B cell (primary cell): ENCODE measurements around the gene LIPI. TPM values are rescaled to one million over a fixed set of nuclear protein-coding genes. Genes with fewer than 3 reads are reported as not detected.
"Not testable (repeated sequence)": the region's sequence is repeated elsewhere in the genome, so short reads cannot be mapped to it uniquely, and the experiment has no call there.

Experiments used
- ATAC-seq: fragments of 200-7000 bp; cut with Tn5 transposase; one replicate; pipeline ENCODE4 v1.10.0; 2021; ENCODE audit warnings: low read depth, mild to moderate bottlenecking, moderate number of reproducible peaks, moderate library complexity
- CTCF ChIA-PET: fragments of 350-600 bp; sonication (Branson Sonifier 250); formaldehyde crosslinking; loops from one replicate; lab custom pipeline; 2021; ENCODE audit warnings: antibody characterized with exemption, inconsistent platforms; lab: Charles Lee
- POLR2A ChIA-PET: fragments of 350-600 bp; sonication (Branson Sonifier 250); formaldehyde crosslinking; loops from one replicate; lab custom pipeline; 2021; ENCODE audit warnings: antibody characterized with exemption; lab: Charles Lee
- DNase-seq: peaks from one replicate; pipeline ENCODE4 v3.0.0; 2013
- H2AFZ ChIP-seq: 2 replicates; pipeline ENCODE4 v1.6.1; 2012; ENCODE audit warnings: mild to moderate bottlenecking, low read depth, low read length; ENCODE audit not compliant: insufficient read depth, poor library complexity, severe bottlenecking
- H3K27ac ChIP-seq, 2 donors: 1 replicate in 1 of 2; 2 replicates in 1 of 2; pipeline ENCODE4 v1.5.1; 2012 to 2013; ENCODE audit warnings: low read length in 2 of 2, mild to moderate bottlenecking in 2 of 2, moderate library complexity in 1 of 2
- H3K27me3 ChIP-seq, 4 experiments: fragments of 200-600 bp in 1 of 4; sonication (generic) in 1 of 4; replicated peaks in 1 of 4; 1 replicate in 2 of 4; 2 replicates in 2 of 4; pipeline versions ENCODE4 v1.6.1 to v1.7.0; 2013 to 2016; ENCODE audit warnings: low read length in 3 of 4, mild to moderate bottlenecking in 2 of 4, mixed read lengths in 1 of 4, moderate library complexity in 1 of 4; ENCODE audit not compliant: insufficient read depth in 4 of 4, control insufficient read depth in 3 of 4; ENCODE audit errors: control extremely low read depth in 1 of 4
- H3K36me3 ChIP-seq, 2 experiments: replicated peaks in 1 of 2; 1 replicate in 1 of 2; 2 replicates in 1 of 2; pipeline versions ENCODE4 v1.6.1 to v1.7.1; 2013; ENCODE audit warnings: low read length in 1 of 2; ENCODE audit not compliant: insufficient read depth in 2 of 2, control insufficient read depth in 1 of 2; ENCODE audit errors: control extremely low read depth in 1 of 2, extremely low read depth in 1 of 2
- H3K4me1 ChIP-seq, 2 donors: fragments of 200-600 bp in 1 of 2; sonication (generic) in 1 of 2; 1 replicate in 1 of 2; 2 replicates in 1 of 2; pipeline versions ENCODE4 v1.5.1 to v1.6.1; 2013 to 2017; ENCODE audit warnings: low read length in 2 of 2; ENCODE audit not compliant: control insufficient read depth in 2 of 2, insufficient read depth in 2 of 2
- H3K4me2 ChIP-seq: replicated peaks from 2 replicates; pipeline ENCODE3; 2012; ENCODE audit warnings: mild to moderate bottlenecking, low read depth, low read length; ENCODE audit not compliant: poor library complexity, severe bottlenecking
- H3K4me3 ChIP-seq, 5 experiments: fragments of 200-600 bp in 1 of 5; sonication (generic) in 1 of 5; 1 replicate in 3 of 5; 2 replicates in 2 of 5; pipeline versions ENCODE4 v1.5.1 to v1.7.0; 2011 to 2016; ENCODE audit warnings: low read length in 4 of 5, mild to moderate bottlenecking in 4 of 5, low read depth in 2 of 5, control low read depth in 1 of 5, moderate library complexity in 1 of 5; ENCODE audit not compliant: insufficient read depth in 1 of 5; ENCODE audit errors: control extremely low read depth in 1 of 5, extremely low read depth in 1 of 5
- H3K79me2 ChIP-seq: fragments of 200-600 bp; sonication (generic); one replicate; pipeline ENCODE4 v1.6.0; 2016; ENCODE audit warnings: low read length; ENCODE audit not compliant: control insufficient read depth, insufficient read depth
- H3K9ac ChIP-seq: fragments of 200-600 bp; sonication (generic); 2 replicates; pipeline ENCODE4 v1.6.1; 2017; ENCODE audit warnings: mild to moderate bottlenecking, low read length, moderate library complexity
- H3K9me3 ChIP-seq, 3 donors: one replicate each; pipeline versions ENCODE4 v1.6.1 to v1.7.1; 2013; ENCODE audit warnings: low read length in 2 of 3; ENCODE audit not compliant: control insufficient read depth in 2 of 3, insufficient read depth in 1 of 3; ENCODE audit errors: control extremely low read depth in 1 of 3
- H4K20me1 ChIP-seq: 2 replicates; pipeline ENCODE4 v1.6.0; 2012; ENCODE audit warnings: mild to moderate bottlenecking, low read length; ENCODE audit not compliant: insufficient read depth, control insufficient read depth, poor library complexity, severe bottlenecking
- H3K27ac Mint-ChIP-seq: one replicate; pipeline ENCODE4 v1.8.0; 2021; ENCODE audit warnings: mixed read lengths
- H3K27me3 Mint-ChIP-seq: one replicate; pipeline ENCODE4 v1.8.0; 2021; ENCODE audit warnings: mixed read lengths
- H3K4me1 Mint-ChIP-seq: one replicate; pipeline ENCODE4 v1.8.0; 2021; ENCODE audit warnings: mixed read lengths
- H3K4me3 Mint-ChIP-seq: one replicate; pipeline ENCODE4 v1.8.0; 2021; ENCODE audit warnings: mixed read lengths
- H3K9me3 Mint-ChIP-seq: one replicate; pipeline ENCODE4 v1.8.0; 2022; ENCODE audit warnings: mixed read lengths; ENCODE audit not compliant: insufficient read depth
- EZH2 ChIP-seq: IDR thresholded peaks from 2 replicates; pipeline ENCODE4 v1.6.1; 2012; ENCODE audit warnings: borderline replicate concordance, low read depth, mild to moderate bottlenecking, moderate library complexity, low read length; ENCODE audit not compliant: insufficient read depth, poor library complexity, severe bottlenecking
- WGBS: methylation state at CpG from one replicate; pipeline ENCODE4 v1.1.5; 2013; ENCODE audit warnings: missing lambda C conversion rate; ENCODE audit not compliant: insufficient coverage; 5-methylcytosine and 5-hydroxymethylcytosine counted together
- intact Hi-C: fragments of 100-400 bp; cut with micrococcal nuclease; formaldehyde crosslinking; loops from one replicate; pipeline ENCODE4 v1.10.0; 2022
- polyA plus RNA-seq: library from polyadenylated mRNA; depleted of rRNA; stranded (reverse); fragments of >200 nt; gene quantifications from 2 replicates; pipeline ENCODE4 v1.2.3, GENCODE V29; 2012
- total RNA-seq, 2 donors: library from RNA; stranded (reverse); fragments of 120-200 nt in 1 of 2; gene quantifications; 1 replicate in 1 of 2; 2 replicates in 1 of 2; pipeline versions ENCODE4 v1.2.3 to v1.2.4, GENCODE V29; 2013 to 2022
- TF ChIP-seq, protein P1 (sequence below): fragments of 200-600 bp; IDR thresholded peaks from one replicate; pipeline ENCODE4 v1.8.0; 2022; ENCODE audit warnings: antibody characterized with exemption, mild to moderate bottlenecking

LIPI gene
- total and polyA plus RNA-seq, 2 donors (not counting 1 experiment from before 2014, with no cell fraction given): not detected

GRCh38 chr21:14206222-14206621 lies 4.5 kb downstream of the LIPI start:
- POLR2A ChIA-PET: no interaction called here
- CTCF ChIA-PET: interaction anchor here (0.5 kb wide), 1 partner anchor 115 kb away, joined by 3 read pairs; no protein-coding TSS in a partner anchor

DNA sequence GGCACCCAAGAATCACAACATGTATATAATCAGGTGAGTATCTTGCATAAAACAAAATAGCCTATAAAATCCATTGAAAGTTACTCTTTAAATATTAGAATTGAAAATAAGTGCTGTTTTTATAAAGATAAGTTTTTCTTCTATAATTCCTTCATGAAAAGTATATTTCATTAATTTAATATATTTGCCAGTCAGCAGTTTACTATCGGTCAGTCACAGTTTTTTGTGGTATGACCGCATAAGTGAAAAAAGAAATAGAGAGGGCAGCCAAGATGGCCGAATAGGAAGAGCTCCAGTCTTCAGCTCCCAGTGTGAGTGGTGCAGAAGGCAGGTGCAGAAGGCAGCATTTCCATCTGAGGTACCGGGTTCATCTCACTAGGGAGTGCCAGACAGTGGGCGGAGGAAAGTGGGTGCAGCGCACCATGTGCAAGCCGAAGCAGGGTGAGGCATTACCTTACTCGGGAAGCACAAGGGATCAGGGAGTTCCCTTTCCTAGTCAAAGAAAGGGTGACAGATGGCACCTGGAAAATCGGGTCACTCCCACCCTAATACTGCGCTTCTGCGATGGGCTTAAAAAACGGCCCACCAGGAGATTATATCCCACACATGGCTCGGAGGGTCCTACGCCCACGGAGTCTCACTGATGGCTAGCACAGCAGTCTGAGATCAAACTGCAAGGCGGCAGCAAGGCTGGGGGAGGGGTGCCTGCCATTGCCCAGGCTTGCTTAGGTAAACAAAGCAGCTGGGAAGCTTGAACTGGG lies 44.1 kb downstream of the LIPI start:
- H3K4me3 ChIP-seq, H3K79me2 ChIP-seq, H3K36me3 ChIP-seq, H3K9me3 Mint-ChIP-seq, H3K4me1 ChIP-seq, H3K9me3 ChIP-seq, ATAC-seq, DNase-seq, H3K27ac Mint-ChIP-seq, intact Hi-C loops, H4K20me1 ChIP-seq, H2AFZ ChIP-seq, H3K9ac ChIP-seq, H3K4me2 ChIP-seq, H3K4me1 Mint-ChIP-seq, H3K4me3 Mint-ChIP-seq, POLR2A ChIA-PET, H3K27me3 Mint-ChIP-seq, CTCF ChIA-PET, H3K27ac ChIP-seq, H3K27me3 ChIP-seq: not testable (repeated sequence)
- WGBS: 94% methylated on average over 10 of the region's 16 CpGs

More at GRCh38 chr21:14206222-14206621, 4.5 kb downstream of the LIPI start:
- no peak overlapping the region for H3K4me3 Mint-ChIP-seq
- Histone ChIP-seq H3K4me2 (no peak overlapping the region), H3K4me3 (no peak overlapping the region), H3K36me3 (no peaks in the 10 kb centered on the region), H3K79me2 (no peaks in the 10 kb centered on the region), H3K4me1 (no peaks in the 10 kb centered on the region), H4K20me1 (no peaks in the 10 kb centered on the region), H3K27me3 (peaks cover 0 to 3% (median 2%) of the 10 kb centered on the region in 4 experiments), H3K9ac (no peak overlapping the region), H3K9me3 (peaks cover 0 to 1% (median 0%) of the 10 kb centered on the region in 3 donors), H2AFZ (no peak overlapping the region), H3K27ac (no peak overlapping the region)
- DNase-seq: no peak
- H3K27me3 Mint-ChIP-seq: peaks cover 6% of the 10 kb centered on the region
- H3K27ac Mint-ChIP-seq: no peak overlapping the region
- TF ChIP-seq EZH2: no peak
- TF ChIP-seq, protein P1, sequence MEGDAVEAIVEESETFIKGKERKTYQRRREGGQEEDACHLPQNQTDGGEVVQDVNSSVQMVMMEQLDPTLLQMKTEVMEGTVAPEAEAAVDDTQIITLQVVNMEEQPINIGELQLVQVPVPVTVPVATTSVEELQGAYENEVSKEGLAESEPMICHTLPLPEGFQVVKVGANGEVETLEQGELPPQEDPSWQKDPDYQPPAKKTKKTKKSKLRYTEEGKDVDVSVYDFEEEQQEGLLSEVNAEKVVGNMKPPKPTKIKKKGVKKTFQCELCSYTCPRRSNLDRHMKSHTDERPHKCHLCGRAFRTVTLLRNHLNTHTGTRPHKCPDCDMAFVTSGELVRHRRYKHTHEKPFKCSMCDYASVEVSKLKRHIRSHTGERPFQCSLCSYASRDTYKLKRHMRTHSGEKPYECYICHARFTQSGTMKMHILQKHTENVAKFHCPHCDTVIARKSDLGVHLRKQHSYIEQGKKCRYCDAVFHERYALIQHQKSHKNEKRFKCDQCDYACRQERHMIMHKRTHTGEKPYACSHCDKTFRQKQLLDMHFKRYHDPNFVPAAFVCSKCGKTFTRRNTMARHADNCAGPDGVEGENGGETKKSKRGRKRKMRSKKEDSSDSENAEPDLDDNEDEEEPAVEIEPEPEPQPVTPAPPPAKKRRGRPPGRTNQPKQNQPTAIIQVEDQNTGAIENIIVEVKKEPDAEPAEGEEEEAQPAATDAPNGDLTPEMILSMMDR: no peak
- no peak for ATAC-seq
- no peaks in the 10 kb centered on the region for H3K9me3 Mint-ChIP-seq
- H3K4me1 Mint-ChIP-seq: no peaks in the 10 kb centered on the region
- intact Hi-C loops: no loop called here
